Lower lobe of right lung (tissue), 2 donors: ENCODE results near the gene DBNL. TPM values are rescaled to one million over a fixed set of nuclear protein-coding genes. Genes with fewer than 3 reads are reported as not detected.

ENCODE experiments used
- ATAC-seq, 2 donors: fragments of 200-7000 bp; cut with Tn5 transposase; one replicate each; pipeline ENCODE4 v1.9.1; 2020 to 2022; ENCODE audit warnings: mild to moderate bottlenecking in 2 of 2, moderate library complexity in 2 of 2
- DNase-seq: peaks from one replicate; pipeline ENCODE4 v3.0.0-alpha.2; 2020
- H3K27ac ChIP-seq: fragments of 200-600 bp; one replicate; pipeline ENCODE4 v1.8.0; 2022
- H3K27me3 ChIP-seq: fragments of 200-600 bp; one replicate; pipeline ENCODE4 v1.8.0; 2022; ENCODE audit warnings: low read depth
- H3K36me3 ChIP-seq: fragments of 200-600 bp; one replicate; pipeline ENCODE4 v1.8.0; 2022; ENCODE audit warnings: mild to moderate bottlenecking
- H3K4me1 ChIP-seq: fragments of 200-600 bp; one replicate; pipeline ENCODE4 v1.8.0; 2022
- H3K4me3 ChIP-seq: fragments of 200-600 bp; one replicate; pipeline ENCODE4 v1.8.0; 2022; ENCODE audit warnings: mild to moderate bottlenecking
- H3K9me3 ChIP-seq: fragments of 200-600 bp; one replicate; pipeline ENCODE4 v1.8.0; 2022
- intact Hi-C: fragments of 100-400 bp; cut with DNase I; formaldehyde crosslinking; loops from one replicate; pipeline ENCODE4 v1.11.0; 2022
- total RNA-seq: library from RNA; stranded (reverse); fragmentation: NEBNext Ultra II Directional; extraction: Animal tissue kit (Norgen Biotek cat#: 25700); gene quantifications from one replicate; pipeline ENCODE4 v1.2.1, GENCODE V29; 2021
- TF ChIP-seq, protein P1 (sequence below): fragments of 200-600 bp; IDR thresholded peaks from one replicate; pipeline ENCODE4 v1.8.0; 2022; ENCODE audit warnings: antibody characterized with exemption, mild to moderate bottlenecking
- donor health status: DM: no; HTN: yes; CAD: no; lungs with severe emphysema.

The DBNL gene
- total RNA-seq, 1 donor from 2014 or later: 109 TPM

DNA sequence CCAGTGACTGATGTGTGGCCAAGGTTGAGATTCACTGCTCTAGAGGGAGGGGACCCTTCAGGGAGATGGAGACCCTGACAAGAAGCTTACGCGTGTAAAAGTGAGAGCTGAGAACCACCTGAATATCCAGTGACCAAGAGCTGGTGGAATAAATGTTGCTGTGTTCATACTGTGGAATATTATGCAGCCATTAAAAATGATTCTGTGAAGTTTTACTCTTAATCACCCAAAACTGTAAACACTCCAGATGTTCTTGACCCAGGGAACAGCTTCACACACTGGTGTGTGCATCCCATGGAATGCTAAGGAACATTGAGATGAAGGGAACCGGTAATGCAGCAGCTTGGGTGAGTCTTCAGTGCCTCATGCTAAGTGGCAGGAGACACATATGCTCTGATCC, 42.1 kb downstream of the DBNL start:
- DNase-seq: no peak

DNA sequence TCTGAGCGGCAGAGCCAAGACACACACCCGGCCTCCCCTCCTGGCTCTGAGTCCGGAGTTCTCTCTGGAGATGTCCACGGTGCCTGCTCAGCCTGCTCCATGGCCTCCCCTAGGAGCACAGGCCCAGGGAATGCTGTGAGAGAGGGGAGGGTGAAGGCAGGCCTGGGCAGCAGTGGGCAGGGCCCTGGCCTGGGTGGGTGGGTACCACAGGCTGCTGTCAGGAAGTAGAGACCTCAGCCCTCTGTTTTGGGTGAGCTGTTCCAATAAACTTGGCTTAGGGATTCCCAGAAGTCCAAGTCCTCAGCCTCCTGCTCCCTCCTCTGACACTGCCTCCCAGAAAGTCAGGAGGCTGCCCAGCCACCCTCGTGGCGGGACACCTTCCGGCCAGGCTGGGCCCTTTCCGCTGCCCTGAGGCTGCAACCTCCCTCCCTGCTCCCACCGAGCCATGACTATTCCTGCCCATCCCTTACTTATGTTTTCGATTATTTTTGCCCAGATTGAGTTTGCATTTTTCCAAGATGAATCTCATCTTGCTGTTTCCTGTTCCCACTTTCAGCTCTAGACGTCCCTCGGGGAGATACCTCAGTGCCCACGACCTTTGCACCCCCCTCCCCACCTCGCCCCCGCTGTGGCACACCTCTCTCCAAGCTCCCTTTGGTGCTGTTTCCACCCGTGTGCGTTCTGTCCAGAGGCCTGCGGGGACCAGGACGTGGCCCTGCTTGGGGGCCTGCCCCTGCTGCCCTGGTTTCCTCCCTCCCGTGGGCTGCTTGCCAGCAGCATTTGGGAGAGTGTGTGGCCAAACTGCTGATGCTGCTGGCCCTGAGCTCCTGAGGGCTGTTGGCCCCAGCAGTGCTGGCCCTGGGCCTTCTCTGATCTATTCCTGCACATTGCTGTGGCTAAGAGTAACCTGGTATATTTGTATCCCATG, 43.7 kb downstream of the DBNL start:
- ATAC-seq (peak; percentile 45 to 50), DNase-seq (peak; percentile 38)
- TF ChIP-seq, protein P1, sequence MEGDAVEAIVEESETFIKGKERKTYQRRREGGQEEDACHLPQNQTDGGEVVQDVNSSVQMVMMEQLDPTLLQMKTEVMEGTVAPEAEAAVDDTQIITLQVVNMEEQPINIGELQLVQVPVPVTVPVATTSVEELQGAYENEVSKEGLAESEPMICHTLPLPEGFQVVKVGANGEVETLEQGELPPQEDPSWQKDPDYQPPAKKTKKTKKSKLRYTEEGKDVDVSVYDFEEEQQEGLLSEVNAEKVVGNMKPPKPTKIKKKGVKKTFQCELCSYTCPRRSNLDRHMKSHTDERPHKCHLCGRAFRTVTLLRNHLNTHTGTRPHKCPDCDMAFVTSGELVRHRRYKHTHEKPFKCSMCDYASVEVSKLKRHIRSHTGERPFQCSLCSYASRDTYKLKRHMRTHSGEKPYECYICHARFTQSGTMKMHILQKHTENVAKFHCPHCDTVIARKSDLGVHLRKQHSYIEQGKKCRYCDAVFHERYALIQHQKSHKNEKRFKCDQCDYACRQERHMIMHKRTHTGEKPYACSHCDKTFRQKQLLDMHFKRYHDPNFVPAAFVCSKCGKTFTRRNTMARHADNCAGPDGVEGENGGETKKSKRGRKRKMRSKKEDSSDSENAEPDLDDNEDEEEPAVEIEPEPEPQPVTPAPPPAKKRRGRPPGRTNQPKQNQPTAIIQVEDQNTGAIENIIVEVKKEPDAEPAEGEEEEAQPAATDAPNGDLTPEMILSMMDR: no peak
- H3K27me3 ChIP-seq: no peaks in the 10 kb centered on the region
- H3K9me3 ChIP-seq: no peaks in the 10 kb centered on the region
- intact Hi-C loops: no loop called here
- peak overlapping the region; percentile 73 for H3K27ac ChIP-seq
- peaks cover 16% of the 10 kb centered on the region for H3K4me1 ChIP-seq
- H3K36me3 ChIP-seq: no peaks in the 10 kb centered on the region
- no peak overlapping the region for H3K4me3 ChIP-seq

More for the DNA sequence above, 42.1 kb downstream of the DBNL start:
- Histone ChIP-seq H3K4me1 (peaks cover 17% of the 10 kb centered on the region), H3K4me3 (no peak overlapping the region), H3K27ac (peak overlapping the region; percentile 73), H3K9me3 (no peaks in the 10 kb centered on the region), H3K36me3 (no peaks in the 10 kb centered on the region), H3K27me3 (no peaks in the 10 kb centered on the region)
- ATAC-seq: no peak
- TF ChIP-seq, protein P1: no peak
- intact Hi-C loops: no loop called here

DNA sequence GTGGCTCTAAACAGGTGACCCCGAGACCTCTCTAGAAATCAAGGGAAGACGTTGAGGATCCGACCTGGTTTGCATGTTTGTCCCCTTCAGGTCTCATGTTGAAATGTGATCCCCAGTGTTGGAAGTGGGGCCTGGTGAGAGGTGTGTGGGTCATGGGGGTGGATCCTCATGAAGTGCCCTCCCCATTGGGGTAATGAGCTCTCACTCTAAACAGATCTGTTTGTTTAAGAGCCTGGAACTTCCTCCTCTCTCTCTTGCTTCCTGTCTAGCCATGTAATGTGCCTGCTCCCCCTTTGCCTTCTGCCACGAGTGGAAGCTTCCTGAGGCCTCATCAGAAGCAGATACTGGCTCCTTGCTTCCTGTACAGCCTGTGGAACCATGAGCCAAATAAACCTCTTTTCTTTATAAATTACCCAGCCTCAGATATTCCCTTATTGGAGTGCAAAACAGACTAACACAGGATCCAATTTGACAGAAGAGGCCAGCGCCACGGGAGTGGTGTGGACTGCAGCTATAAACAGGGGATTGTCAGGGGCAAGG, 48.7 kb downstream of the DBNL start:
- no peak for DNase-seq
- TF ChIP-seq, protein P1: no peak
- peaks cover 13% of the 10 kb centered on the region for H3K4me1 ChIP-seq
- intact Hi-C loops: no loop called here
- H3K27me3 ChIP-seq: no peaks in the 10 kb centered on the region
- H3K27ac ChIP-seq: no peak overlapping the region
- no peaks in the 10 kb centered on the region for H3K9me3 ChIP-seq
- ATAC-seq: no peak
- H3K4me3 ChIP-seq: no peak overlapping the region
- H3K36me3 ChIP-seq: no peaks in the 10 kb centered on the region

DNA sequence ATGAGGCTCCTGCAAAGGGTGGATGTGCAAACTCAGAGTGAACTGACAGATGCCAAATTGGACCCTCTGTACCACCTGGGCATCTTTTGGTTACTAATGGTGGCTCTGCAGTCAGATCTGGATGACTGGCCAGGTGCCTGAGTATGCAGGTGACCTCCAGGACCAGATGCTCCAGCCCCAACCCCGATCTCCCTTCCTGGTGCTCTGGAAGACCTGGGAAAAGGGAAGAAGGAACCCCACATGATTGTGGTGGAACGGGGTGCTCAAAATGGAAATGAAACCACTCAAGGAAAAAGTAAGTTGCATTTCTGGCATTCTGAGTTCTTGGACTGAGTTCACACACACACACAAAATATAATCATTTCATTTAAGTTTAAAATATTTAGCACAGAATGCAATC, 49.9 kb downstream of the DBNL start:
- Histone ChIP-seq H3K36me3 (no peaks in the 10 kb centered on the region), H3K27ac (peak overlapping the region; percentile 46), H3K9me3 (no peaks in the 10 kb centered on the region), H3K27me3 (no peaks in the 10 kb centered on the region), H3K4me3 (no peak overlapping the region), H3K4me1 (peaks cover 13% of the 10 kb centered on the region)
- intact Hi-C loops: no loop called here
- no peak for DNase-seq
- no peak for ATAC-seq
- TF ChIP-seq, protein P1: no peak

DNA sequence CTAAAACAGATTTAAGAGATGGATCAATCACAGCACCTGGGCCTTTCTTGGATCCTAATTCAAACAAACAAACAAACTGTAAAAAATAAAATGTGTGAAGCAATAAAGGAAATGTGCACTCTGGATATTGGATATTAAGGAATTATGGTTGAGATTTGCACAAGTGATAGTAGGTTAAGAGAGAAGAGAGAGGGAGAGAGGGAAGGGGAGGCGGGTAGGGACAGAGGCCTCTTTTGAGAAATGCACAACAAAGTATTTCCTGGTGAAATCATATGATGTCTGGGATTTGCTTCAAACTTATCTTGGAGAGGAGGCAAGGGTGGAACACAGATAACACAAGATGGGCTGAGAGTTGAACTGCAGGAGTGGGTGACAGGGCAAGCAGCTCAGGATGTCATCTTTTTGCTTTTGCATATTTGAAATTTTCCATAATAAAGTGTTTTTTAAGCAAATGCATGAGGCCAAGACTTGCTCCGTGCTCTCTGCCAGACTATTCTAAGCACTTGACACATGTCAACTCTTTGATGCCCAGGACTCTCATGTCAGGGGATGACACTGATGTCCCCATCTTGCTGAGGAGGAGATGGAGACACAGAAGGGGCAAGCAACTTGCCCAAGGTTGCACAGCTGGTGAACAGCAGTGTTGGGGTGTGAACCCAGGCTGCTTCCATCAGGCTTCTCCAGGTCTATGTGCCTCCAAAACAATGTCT, 50.5 kb downstream of the DBNL start:
- H3K36me3 ChIP-seq: no peaks in the 10 kb centered on the region
- H3K4me3 ChIP-seq: no peak overlapping the region
- H3K27ac ChIP-seq: no peak overlapping the region
- intact Hi-C loops: no loop called here
- peaks cover 13% of the 10 kb centered on the region for H3K4me1 ChIP-seq
- H3K9me3 ChIP-seq: no peaks in the 10 kb centered on the region
- no peaks in the 10 kb centered on the region for H3K27me3 ChIP-seq
- TF ChIP-seq, protein P1: no peak
- ATAC-seq (no peak), DNase-seq (no peak)
